HL-60 (cell line): Measurements from ENCODE around the gene MED14.

Experiments used
- DNase-seq, 2 experiments: peaks; one replicate each; pipeline ENCODE4 v3.0.0-alpha.2; 2010 to 2020; ENCODE audit warnings: low read depth in 1 of 2, low spot score in 1 of 2
- H3K27ac ChIP-seq: fragments of 250-450 bp; sonication (Bioruptor Pico); replicated peaks from 2 replicates; pipeline ENCODE4 v1.5.1; 2020; ENCODE audit warnings: mild to moderate bottlenecking, moderate library complexity
- H3K27me3 ChIP-seq: fragments of 250-450 bp; sonication (Bioruptor Pico); 2 replicates; pipeline ENCODE4 v1.5.1; 2021; ENCODE audit warnings: mild to moderate bottlenecking, moderate library complexity; ENCODE audit not compliant: insufficient read depth, poor library complexity, severe bottlenecking
- H3K4me3 ChIP-seq: replicated peaks from 2 replicates; pipeline ENCODE4 v1.5.1; 2011; ENCODE audit warnings: mild to moderate bottlenecking, control low read depth, low read length; ENCODE audit not compliant: insufficient read depth
- CTCF ChIP-seq: IDR thresholded peaks from one replicate; pipeline ENCODE4 v1.5.1; 2011; ENCODE audit warnings: low read length, control low read depth, inconsistent platforms; ENCODE audit not compliant: insufficient read depth
- GABPA ChIP-seq: IDR thresholded peaks from 2 replicates; pipeline ENCODE4 v1.6.1; 2012; ENCODE audit warnings: low read depth
- POLR2AphosphoS5 ChIP-seq: IDR thresholded peaks from 2 replicates; pipeline ENCODE4 v1.6.1; 2012; ENCODE audit warnings: low read depth
- REST ChIP-seq: IDR thresholded peaks from 2 replicates; pipeline ENCODE4 v1.6.1; 2012; ENCODE audit warnings: low read depth; ENCODE audit not compliant: insufficient replicate concordance
- SPI1 ChIP-seq: IDR thresholded peaks from 2 replicates; pipeline ENCODE4 v1.6.1; 2012; ENCODE audit warnings: low read depth, mild to moderate bottlenecking, borderline replicate concordance

The MED14 gene

GRCh38 chrX:40721489-40722106, 13.7 kb downstream of the MED14 start:
- Histone ChIP-seq H3K27ac (no peak overlapping the region), H3K4me3 (no peak overlapping the region), H3K27me3 (no peaks in the 10 kb centered on the region)
- no peak for DNase-seq
- TF ChIP-seq CTCF = no peak

- DNase-seq = no peak
- no peak overlapping the region for H3K27ac ChIP-seq
- no peaks in the 10 kb centered on the region for H3K27me3 ChIP-seq
- no peak overlapping the region for H3K4me3 ChIP-seq
- TF ChIP-seq SPI1 = no peak
- TF ChIP-seq CTCF = no peak
- TF ChIP-seq POLR2AphosphoS5 = no peak
- TF ChIP-seq REST = no peak
- no peak for TF ChIP-seq GABPA
Measured at GRCh38 chrX:40720792-40721191, 14.6 kb downstream of the MED14 start.

- Histone ChIP-seq H3K27ac (no peak overlapping the region), H3K4me3 (no peak overlapping the region), H3K27me3 (no peaks in the 10 kb centered on the region)
- no peak for TF ChIP-seq POLR2AphosphoS5
- TF ChIP-seq CTCF = no peak
- no peak for TF ChIP-seq REST
- TF ChIP-seq SPI1 = no peak
- TF ChIP-seq GABPA = no peak
- DNase-seq = no peak
Measured at GRCh38 chrX:40720339-40720738, 15.0 kb downstream of the MED14 start.

- Histone ChIP-seq H3K27ac (no peak overlapping the region), H3K27me3 (no peaks in the 10 kb centered on the region), H3K4me3 (no peak overlapping the region)
- no peak for TF ChIP-seq SPI1
- TF ChIP-seq POLR2AphosphoS5 = no peak
- no peak for TF ChIP-seq CTCF
- no peak for TF ChIP-seq REST
- no peak for TF ChIP-seq GABPA
- no peak for DNase-seq
Measured at GRCh38 chrX:40719731-40720130, 15.6 kb downstream of the MED14 start.
